OCI-M2 (cell line): Measurements from ENCODE around the gene PRICKLE1.

Experiments
- DNase-seq: peaks from one replicate; lab custom pipeline; 2025; ENCODE audit not compliant: unreplicated experiment; lab: John Stamatoyannopoulos, UW

Gene PRICKLE1

DNA sequence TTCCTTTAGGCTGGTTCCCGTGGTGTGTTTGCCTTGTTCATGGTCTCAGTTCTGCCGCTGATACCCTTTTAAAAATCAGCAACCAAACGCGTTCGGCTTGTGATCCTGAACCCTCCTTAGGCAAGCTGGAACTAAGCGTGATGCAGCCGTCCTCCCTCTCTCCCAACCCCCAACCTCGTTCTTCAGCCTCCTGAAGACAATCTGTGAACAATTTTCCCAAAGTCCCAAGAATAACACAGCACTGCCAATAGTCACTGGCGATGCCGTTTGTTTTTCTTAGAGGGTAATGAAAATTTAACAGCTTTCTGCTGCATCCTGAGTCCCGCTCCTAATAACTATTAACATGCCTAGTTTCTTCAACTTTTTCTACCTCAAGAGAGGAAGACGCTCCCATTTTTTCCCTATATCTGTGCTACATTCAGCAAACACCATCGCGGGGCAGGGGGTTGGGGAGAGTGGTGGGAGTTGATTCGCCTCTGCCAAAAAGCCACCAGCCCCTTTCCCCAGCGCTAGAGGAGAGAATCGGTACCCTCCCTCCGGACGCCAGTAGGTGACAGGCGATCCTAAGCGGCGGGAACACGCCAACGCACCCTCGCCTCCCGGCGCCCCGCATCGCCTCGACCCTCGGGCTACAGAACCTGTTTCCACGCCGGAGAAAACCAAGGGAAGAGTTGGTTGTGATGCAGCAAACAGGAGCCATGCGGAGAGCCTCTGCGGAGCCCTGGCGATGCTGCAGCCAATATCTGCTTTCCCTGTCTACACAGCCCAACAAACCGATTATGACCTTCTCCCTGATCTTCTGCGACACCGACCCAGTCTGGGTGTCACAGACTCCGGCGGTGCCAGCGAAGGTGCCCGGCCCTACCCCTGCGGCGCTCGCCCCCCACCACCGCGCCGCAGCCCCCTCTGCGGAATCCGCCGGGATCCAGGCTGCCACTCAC lies 752 bp downstream of the PRICKLE1 start:
- no peak for DNase-seq

DNA sequence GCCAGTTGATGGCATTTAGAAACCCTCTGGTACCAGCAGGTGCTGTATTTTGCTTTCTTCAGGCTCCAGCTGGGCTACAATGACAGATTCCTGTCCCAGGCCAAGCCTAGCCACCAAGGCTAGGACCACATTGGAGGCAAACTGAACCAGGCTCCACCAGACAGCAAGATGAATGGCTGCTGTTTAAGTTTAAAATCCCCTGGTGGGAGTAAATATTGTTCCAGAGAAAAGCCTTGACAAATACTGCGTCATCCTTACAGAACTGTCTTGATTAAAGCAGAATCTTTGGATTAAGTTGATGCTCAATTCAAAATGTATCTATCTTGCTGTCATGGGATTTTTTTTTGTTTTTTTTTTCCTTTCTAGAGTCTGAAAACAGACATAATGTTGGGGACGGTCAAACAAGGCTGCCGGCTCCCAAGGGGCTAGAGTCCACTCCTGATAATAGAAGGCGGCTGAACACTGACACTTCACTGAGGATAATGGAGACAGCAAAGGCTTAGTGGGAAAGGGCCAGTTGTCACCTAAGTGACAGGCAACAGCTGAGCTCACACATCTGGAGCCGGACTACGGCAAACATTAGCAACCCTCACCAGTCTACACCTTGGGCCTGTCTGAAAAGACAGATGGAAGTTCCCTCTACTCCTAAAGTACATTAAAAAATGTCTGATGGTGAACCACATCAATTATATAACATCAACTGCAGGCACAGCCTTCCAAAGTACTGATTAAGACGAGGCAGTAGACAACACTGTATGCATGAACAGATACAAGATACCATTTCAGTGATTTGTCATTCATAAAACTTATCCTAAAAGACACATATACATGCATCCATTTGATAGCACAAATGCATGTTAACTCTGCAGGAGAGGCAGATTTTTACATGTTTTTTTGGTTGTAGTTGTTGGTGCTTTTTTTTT lies 1.7 kb downstream of the PRICKLE1 start:
- no peak for DNase-seq

DNA sequence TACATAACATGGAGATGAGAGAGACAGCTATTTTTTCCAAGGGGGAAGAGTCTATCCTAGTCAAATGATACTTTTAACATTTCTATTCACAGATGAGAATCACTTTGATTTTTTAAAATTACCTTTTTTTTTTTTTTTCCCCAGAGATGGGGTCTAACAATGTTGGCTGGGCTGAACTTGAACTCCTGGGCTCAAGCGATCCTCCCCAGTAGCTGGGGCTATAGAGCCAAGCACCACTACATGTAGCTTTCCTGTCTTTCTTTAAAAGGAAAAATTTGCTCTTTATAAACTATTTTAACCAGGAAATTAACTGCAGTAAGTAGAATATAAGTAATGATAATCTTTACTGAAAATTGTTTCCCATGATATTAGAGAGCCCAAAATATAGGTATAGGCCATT lies 3.3 kb downstream of the PRICKLE1 start:
- no peak for DNase-seq

DNA sequence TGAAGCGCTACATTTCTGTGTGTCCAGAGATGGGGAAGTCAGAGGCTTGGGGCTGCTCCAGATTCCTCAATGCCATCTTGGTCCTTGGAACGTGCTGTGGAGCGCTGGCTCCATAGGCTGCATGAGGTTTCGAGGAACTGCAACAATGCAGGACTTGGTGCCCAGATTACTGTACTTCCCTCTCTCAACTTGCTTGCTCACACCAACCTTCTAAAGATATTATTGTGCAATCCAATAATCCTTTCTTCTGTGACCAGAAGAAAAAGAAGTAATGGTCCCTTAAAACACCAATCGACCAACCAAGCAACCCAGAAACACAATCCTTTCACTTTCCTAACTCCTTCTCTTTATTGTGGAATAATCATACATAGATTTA lies 3.7 kb downstream of the PRICKLE1 start:
- DNase-seq = no peak

DNA sequence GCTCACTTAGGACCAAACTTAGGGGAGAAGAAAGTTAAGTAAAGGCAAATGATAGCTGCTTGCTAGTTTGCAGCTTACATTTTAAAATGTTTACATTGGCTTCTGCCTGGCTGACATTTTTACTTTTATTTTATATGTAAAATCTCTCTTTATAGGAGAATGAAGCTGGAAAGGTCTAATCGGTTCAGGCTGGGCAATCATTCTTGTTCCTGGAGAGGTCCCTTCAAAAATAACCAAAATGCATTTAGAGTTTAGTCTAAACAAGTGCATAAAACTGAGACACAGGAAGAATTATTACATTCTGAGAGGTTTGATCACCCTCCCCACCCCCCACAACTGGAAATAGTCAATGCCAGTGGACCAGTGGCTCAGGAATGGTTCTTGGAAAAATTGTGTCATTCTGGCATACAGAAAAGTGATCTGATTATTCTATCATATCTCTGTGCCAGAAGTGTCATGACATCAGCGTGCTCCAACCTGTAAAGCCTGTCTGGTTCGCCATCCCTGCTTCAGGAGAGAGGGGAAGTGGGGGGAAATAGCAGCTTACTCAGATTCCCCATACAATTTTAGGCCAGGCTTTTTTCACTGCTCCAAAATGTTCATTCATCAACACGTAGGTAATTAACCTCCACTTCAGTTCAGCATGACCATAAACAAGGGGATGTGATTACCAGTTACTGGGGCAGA lies 4.2 kb downstream of the PRICKLE1 start:
- no peak for DNase-seq

DNA sequence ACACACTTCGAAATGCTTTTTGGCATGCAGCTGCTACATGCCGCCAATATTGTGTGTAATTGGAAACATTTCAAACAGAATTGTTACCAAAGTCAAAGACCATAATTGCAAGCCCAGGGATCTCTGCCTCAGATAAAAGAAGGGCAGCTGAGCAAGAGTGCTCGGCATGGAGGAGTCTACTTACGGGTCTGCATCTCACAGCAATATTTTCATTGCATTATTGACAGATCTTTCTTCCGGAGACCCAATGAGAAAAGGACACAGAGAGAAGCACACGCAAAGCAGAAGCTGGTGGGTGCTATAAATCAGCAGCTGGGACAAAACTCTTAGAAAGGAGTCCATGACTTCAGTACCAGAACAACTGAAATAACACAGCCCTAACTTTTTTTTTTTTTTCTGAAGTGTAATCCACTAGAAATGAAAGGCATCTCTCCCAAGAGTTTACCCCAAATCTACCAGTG lies 4.9 kb downstream of the PRICKLE1 start:
- no peak for DNase-seq

DNA sequence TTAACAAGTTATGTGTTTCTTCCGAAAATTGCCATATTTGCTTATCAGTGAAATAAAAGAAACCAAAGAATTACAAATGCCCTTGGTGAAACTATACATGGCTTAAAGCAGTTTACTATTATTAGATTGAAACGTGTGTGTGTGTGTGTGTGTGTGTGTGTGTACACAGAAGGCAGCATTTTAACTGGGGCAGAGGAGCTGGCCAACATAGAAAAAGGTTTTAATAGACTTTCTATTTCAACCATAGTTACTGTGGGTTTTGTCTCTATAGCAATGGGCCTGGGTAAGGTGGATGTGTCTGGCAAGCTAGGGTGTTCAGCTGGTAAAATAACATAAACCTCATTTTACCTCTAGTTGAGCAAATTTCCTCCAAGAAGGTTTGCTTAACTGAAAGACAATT lies 6.5 kb downstream of the PRICKLE1 start:
- DNase-seq = no peak

DNA sequence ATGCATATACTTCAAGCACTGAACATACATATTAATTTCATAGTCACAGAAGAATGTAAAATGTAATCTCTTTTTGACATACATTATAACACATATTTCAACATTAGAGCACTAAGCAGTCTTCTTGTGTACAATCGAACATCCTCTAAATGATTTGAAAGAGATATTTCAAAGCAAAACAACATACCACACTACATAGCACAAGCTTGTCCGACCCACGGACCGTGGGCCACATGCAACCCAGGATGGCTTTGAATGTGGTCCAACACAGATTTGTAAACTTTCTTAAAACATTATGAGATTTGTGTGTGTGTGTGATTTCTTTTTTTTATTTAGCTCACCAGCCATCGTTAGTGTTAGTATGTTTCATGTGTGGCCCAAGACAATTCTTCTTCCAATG lies 7.0 kb downstream of the PRICKLE1 start:
- DNase-seq = no peak

DNA sequence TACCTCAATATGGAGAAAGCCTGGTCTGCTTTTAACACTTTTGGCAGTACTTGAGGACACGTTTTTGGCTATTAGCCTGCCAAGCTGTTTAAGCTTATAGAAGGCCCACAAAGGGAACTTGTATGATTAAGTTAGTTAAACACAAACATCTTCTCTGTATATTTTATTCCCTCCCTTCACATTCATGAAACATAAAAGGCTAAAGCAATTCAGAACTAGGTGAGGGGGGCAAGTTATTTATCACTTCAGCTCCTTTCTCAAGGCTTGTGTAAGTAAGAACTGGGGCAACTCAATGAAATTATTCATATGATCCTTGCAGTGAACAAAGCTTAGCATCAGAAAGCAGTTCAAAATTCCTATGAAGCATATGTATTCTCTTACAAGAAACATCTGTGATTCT lies 7.5 kb downstream of the PRICKLE1 start:
- DNase-seq = no peak

DNA sequence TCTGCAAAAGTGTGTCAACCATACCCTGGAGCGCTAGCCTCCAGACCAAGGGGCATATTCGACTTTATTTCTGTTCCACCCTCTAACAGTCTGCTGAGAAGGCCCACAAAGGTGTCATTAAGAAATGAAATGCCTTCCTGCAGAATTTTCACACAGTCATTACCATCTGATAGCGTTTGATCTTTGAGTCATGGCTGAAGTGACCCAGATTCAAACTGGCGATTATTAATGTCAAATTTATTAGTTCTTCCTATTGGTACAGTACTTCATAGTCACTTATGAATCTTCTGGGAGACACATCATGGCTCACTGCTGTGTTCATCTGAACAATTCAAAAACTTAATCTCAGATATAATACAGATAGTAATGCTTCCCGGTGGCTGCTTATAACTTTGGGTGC lies 13.2 kb downstream of the PRICKLE1 start:
- DNase-seq = no peak

DNA sequence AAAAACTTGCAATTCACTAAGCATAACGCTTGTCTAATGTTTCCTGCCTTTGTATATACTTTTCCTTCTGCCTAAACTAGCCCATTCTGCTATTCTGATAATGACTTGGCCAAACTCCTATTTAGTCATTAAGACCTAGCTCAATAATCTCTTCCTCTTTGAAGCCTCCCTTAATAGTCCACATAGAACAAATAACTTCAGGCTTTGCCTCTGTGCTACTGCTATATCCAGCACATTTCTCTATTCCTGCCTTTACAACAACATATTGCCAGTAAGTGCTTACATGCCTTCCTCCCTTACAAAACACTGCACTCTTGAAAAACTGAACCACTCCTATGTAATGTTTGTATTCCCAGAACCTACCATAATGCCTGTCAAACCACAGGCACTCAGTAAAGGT lies 13.8 kb downstream of the PRICKLE1 start:
- no peak for DNase-seq

DNA sequence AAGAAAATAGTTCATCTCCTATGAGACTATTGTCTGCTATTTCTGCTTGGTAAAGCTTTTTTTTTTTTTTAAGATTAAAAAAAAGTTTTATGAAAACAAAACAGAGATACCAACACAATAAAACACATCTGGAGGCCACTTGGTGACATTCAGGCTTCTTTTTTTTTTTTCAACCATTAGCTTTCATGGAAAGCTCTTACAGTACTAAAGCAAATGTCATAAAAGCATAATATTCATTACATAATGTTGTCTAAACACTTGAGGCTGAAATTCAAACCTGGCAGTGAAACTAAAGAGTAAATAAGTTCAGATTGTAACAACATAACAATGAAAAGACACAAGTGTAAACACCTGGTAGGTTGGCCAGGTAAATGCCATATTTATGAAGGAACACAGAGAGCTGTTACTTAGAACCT lies 14.7 kb downstream of the PRICKLE1 start:
- no peak for DNase-seq

DNA sequence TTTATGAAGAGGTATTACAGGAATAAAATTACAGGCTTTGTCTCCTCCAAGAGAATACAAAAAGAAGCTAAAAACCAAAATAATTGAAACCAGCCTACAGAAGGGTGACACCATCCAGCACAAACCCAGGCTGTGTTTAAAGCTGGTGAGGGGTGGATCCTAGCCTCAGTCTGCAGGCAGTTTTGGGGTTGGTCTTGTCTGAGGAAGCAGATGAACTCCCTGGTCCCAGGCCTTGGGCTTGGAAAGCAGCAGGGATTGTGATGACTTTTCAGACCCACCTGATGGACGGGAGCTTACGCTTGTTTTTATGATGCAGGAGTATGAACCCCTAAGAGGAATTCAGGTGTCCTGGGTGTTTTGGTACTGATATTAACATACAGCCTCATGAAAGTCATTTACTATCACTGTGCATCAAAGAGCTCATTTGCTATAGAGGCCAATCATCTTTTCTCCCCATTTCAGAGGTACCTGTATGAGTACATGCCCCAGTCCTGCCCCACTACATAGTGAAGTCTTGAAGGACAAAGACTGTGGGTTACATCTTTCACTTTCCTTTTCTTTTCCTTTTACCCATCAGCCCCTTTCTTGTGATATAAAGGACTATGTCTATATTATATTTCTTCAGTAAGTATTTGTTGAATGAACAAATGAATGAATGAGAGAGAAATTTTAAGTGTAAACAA lies 18.1 kb downstream of the PRICKLE1 start:
- DNase-seq = no peak

DNA sequence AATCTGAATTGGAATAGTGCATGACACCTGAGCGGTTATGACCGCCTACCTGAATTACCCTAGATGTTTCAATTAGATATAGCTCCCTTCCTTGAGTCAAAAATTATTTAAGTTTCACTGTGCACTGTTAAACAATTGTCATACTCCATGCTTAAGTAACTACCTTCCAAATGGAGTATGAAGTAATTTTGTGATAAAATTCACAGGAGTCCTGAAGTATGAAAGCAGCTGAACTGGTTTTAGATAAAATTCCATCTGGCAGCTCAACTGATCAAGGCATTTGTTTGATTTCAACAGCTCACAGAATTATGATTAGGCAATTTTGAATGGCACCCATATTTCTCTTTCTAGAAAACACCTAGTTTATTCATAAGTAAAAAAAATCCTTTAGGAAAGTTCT lies 19.5 kb downstream of the PRICKLE1 start:
- DNase-seq = no peak

DNA sequence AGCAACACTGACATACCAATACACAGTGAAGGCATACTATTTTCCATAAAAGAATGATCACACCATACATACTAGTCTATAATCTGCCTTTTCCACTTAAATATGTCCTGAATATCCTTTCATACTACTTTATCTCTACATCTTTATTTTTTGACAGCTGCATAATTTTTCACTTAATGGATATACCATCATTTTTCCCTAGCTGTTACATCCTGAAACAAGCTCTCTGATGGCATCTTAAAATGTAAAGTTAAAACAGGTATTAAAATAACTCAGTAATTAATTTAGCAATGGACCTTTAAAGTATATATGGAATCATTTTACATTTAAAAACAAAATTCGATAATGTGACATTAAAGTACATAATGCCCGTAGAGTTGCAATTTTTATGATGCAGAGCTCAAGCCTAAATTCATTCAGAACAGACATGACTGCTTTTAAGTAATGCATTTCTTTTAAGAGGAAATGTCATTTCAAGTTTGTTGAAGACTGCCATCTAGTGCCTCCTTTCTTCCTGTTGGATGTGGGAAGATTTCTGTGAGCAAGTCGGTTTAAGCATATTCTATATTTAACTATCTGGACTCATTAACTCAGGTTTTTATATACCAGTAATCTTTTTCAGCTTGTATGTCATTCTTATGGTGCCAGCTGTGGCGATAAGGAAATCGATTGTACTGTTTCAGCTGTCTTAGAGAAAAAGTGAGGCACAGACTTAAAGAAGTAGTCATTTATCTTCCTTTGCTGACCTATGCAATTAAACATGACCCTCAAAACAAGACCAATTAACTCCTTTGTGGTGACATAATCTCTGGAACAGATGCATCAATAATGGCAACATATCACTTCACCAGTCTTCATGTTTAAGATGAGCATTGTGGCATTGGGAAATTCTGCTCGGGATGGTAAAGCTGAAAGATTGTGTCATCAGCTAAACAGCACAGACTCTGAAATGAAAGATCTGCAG lies 20.3 kb downstream of the PRICKLE1 start:
- DNase-seq = no peak

DNA sequence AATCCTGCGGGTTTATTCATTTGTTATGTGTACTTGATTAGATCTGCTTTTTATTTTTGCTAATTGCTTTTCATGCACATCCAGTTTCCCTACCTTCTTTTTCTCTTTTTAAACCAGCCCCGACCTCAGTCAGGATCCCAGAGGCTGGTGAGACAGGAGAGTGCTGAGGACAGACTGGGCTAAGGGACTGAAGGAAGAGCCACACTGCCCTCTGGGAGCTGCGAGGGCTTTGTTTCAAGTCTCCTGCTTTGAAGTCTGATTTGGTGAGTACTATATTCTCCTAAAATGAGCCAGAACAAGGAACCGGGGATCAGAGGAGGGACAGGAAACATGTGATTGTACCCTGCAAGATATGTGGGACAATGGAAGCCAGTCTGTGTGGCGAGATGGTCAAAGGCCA lies 23.9 kb downstream of the PRICKLE1 start:
- DNase-seq = no peak

DNA sequence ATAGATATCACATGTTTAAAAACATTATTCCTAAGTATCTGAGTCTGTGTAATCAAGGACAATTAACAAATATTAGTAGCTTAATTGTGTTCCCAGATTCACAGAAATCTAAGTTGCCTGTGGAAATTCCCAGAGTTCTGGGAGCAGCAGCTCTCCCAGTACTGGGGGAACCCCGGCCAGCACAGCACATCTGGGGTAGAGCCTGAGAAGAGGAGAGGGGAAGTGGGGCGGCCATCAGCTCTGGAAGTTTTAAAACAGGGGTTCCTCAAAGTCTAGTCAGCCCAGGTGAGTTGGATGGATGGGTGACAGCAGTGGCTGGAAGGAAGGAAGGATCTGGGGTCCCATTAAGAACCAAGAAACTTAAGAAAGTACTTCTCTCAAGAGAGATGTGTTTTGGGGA lies 24.6 kb downstream of the PRICKLE1 start:
- no peak for DNase-seq

DNA sequence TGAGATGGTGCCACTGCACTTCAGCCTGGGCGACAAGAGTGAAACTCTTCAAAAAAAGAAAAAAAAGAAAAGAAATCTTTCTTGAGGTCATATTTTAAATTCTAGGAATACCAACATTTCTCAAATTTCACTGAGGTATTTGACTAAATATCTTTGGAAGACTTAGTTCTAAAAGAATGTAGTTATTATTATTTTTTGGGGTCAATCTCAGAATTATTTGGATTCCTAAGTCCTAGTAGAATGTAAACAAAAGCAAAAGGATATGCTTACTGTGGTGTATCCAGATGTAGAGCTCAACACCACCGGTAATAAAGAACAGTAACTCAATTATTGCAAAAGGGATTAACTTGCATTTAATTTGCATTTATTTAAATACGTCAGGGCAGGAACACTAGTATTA lies 25.0 kb downstream of the PRICKLE1 start:
- DNase-seq = no peak

DNA sequence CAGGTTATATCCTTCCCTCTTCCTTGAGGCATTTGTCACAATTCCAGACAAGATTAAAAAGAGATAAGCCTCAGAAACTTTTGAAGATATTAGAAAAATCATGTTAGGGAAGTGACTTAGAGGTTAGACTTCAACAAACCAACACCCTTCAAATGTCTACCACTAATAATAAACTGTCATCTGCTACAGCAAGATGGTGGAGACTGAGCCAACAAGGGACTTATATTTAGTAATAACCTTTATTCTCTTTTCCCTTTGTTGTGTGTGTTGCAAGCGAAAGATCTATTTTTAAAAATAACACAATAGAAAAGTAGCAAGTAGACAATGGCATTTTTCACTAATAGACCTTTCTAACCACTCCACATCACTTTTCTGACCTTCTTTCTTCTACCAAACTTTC lies 28.6 kb downstream of the PRICKLE1 start:
- no peak for DNase-seq
